ENCODE results near the gene ZDHHC17. TPM values are rescaled to one million over a fixed set of nuclear protein-coding genes. Genes with fewer than 3 reads are reported as not detected.

The ZDHHC17 gene
- total and polyA plus RNA-seq, 4 donors = 60.7 to 201 (median 88.2) TPM

DNA sequence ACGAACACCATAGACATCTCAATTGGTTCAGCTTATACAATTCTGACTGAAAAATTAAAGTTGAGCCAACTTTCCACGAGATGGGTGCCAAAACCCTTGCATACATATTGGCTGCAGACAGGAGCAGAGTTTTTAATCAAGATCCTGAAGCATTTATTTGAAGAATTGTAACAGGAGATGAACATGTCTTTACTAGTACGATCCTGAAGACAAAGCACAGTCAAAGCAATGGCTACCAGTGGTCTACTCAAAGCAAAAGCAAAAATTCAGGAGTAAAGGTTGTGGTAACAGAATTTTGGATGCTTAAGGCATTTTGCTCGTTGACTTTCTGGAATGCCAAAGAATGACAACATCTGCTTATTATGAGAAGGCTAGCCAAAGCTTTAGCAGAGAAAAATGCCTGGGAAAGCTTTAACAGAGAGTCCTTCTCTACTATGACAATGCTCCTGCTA lies 20.7 kb downstream of the ZDHHC17 start:
- no peak overlapping the region for H3K4me3 ChIP-seq (ENCODE audit: low read depth, low read length)
- WGBS (ENCODE audit: insufficient coverage) = 50% methylated on average over 1 of the region's 4 CpGs
- DNase-seq (ENCODE audit: low read depth in 4 of 6, low spot score in 6 of 6) = peak in 2 of 6 donors; percentile 17 to 68
- no peaks in the 10 kb centered on the region for H3K4me1 ChIP-seq (ENCODE audit: control insufficient read depth, insufficient read depth, low read length)
- H3K9me3 ChIP-seq (ENCODE audit: control insufficient read depth, insufficient read depth, low read length) = no peaks in the 10 kb centered on the region
- H3K27ac ChIP-seq (ENCODE audit: low read depth, low read length) = no peak overlapping the region
- no peaks in the 10 kb centered on the region for H3K27me3 ChIP-seq (ENCODE audit: control insufficient read depth, insufficient read depth, low read length)
- H3K36me3 ChIP-seq (ENCODE audit: control insufficient read depth, insufficient read depth, low read length) = no peaks in the 10 kb centered on the region

DNA sequence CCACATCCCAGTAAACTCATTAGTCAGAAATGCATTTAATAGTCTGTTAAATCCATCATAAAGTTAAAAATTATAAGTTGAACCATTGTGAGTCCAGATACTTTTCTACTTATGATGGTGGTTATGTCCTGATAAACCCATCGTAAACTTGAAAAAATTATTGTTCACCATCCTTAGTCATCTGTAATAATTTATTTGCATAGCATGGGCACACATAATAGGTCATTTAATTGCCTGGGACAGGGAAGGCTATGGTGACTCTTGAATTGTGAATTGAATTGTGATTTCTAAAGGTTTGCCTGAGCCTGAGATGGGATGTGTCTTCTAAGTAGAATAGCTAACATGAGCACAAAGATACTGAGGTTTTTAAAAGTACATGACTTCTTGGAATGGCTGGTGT lies 21.5 kb downstream of the ZDHHC17 start:
- Histone ChIP-seq H3K4me3 (ENCODE audit: low read depth, low read length) (no peak overlapping the region), H3K36me3 (ENCODE audit: control insufficient read depth, insufficient read depth, low read length) (no peaks in the 10 kb centered on the region), H3K27ac (ENCODE audit: low read depth, low read length) (no peak overlapping the region), H3K27me3 (ENCODE audit: control insufficient read depth, insufficient read depth, low read length) (no peaks in the 10 kb centered on the region), H3K9me3 (ENCODE audit: control insufficient read depth, insufficient read depth, low read length) (no peaks in the 10 kb centered on the region), H3K4me1 (ENCODE audit: control insufficient read depth, insufficient read depth, low read length) (no peaks in the 10 kb centered on the region)
- DNase-seq (ENCODE audit: low read depth in 4 of 6, low spot score in 6 of 6) = no peak
- WGBS (ENCODE audit: insufficient coverage) = no CpG with 5 or more reads among the region's 1 CpG

DNA sequence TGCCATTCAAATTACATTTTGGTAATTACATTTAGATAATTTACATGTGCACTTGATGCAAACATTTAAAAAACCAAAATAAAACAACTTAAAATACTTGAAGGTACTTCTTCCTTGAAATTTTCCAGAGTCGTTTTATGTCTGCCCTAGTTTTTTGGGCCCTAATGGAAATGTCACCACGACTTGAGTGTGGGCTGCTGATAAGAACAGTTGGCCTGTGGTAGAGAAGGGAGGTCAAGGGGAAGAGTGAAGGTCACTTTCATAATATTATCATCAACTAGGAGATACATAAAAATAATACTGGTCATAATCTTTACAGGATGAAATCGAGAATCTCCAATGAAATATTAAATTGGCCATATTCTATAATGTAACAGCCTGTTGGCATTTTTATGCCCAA lies 23.1 kb downstream of the ZDHHC17 start:
- Histone ChIP-seq H3K4me3 (ENCODE audit: low read depth, low read length) (no peak overlapping the region), H3K27ac (ENCODE audit: low read depth, low read length) (no peak overlapping the region), H3K9me3 (ENCODE audit: control insufficient read depth, insufficient read depth, low read length) (no peaks in the 10 kb centered on the region), H3K36me3 (ENCODE audit: control insufficient read depth, insufficient read depth, low read length) (no peaks in the 10 kb centered on the region), H3K4me1 (ENCODE audit: control insufficient read depth, insufficient read depth, low read length) (no peaks in the 10 kb centered on the region), H3K27me3 (ENCODE audit: control insufficient read depth, insufficient read depth, low read length) (no peaks in the 10 kb centered on the region)
- WGBS (ENCODE audit: insufficient coverage) = no CpG with 5 or more reads among the region's 3 CpGs
- no peak for DNase-seq (ENCODE audit: low read depth in 4 of 6, low spot score in 6 of 6)

DNA sequence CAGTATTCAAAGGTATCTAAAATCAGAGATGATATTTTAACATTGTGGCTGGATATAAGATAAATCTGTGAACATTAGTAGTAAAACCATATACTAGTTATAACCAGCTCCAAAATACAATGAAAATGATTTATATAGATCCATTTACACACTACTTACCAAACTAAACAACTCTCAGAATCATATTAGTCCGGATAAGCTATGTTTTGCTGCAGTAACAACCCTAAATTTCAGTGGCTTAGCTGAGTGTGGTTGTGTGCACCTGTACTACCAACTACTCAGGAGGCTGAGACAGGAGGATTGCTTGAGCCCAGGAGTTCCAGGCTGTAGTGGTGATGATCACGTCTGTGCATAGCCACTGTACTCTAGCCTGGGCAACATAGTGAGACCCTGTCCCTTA lies 23.8 kb downstream of the ZDHHC17 start:
- no peak for DNase-seq (ENCODE audit: low read depth in 4 of 6, low spot score in 6 of 6)
- Histone ChIP-seq H3K9me3 (ENCODE audit: control insufficient read depth, insufficient read depth, low read length) (no peaks in the 10 kb centered on the region), H3K4me3 (ENCODE audit: low read depth, low read length) (no peak overlapping the region), H3K27me3 (ENCODE audit: control insufficient read depth, insufficient read depth, low read length) (no peaks in the 10 kb centered on the region), H3K4me1 (ENCODE audit: control insufficient read depth, insufficient read depth, low read length) (no peaks in the 10 kb centered on the region), H3K27ac (ENCODE audit: low read depth, low read length) (no peak overlapping the region), H3K36me3 (ENCODE audit: control insufficient read depth, insufficient read depth, low read length) (no peaks in the 10 kb centered on the region)
- no CpG with 5 or more reads among the region's 2 CpGs for WGBS (ENCODE audit: insufficient coverage)

DNA sequence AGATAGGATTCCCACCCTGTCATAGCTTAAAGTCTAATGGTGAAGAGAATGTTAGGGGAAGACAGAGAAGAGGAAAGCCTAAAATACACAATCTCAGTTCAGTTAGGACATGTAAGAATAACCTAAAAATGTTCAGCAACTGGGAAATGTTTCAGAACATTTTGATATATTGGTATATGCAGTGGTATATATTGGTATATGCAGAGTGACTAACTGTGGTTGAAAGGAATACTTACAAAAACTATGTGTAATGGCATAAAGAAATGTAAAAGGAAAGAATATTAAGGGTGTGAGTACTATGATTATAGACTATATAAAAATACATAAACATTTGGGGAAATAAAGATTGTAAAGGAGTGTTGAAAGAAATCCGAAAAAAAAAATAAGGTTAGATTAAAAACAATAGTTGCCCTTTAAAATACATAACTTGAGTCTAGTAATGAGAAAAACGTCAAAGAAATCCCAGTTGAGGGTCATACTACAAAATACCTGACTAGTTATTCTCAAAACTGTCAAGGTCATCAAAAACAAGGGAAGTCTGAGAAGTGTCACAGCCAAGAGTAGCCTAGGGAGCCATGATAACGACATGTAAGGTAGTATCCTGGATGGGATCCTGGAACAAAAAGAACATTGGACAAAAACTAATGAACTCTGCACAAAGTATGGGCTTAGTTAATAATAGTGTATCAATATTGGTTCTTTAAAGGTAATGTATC lies 25.6 kb downstream of the ZDHHC17 start:
- Histone ChIP-seq H3K27me3 (ENCODE audit: control insufficient read depth, insufficient read depth, low read length) (no peaks in the 10 kb centered on the region), H3K36me3 (ENCODE audit: control insufficient read depth, insufficient read depth, low read length) (no peaks in the 10 kb centered on the region), H3K4me3 (ENCODE audit: low read depth, low read length) (no peak overlapping the region), H3K27ac (ENCODE audit: low read depth, low read length) (no peak overlapping the region), H3K9me3 (ENCODE audit: control insufficient read depth, insufficient read depth, low read length) (no peaks in the 10 kb centered on the region), H3K4me1 (ENCODE audit: control insufficient read depth, insufficient read depth, low read length) (no peaks in the 10 kb centered on the region)
- DNase-seq (ENCODE audit: low read depth in 4 of 6, low spot score in 6 of 6) = no peak
- 38% methylated on average over 1 of the region's 3 CpGs for WGBS (ENCODE audit: insufficient coverage)

DNA sequence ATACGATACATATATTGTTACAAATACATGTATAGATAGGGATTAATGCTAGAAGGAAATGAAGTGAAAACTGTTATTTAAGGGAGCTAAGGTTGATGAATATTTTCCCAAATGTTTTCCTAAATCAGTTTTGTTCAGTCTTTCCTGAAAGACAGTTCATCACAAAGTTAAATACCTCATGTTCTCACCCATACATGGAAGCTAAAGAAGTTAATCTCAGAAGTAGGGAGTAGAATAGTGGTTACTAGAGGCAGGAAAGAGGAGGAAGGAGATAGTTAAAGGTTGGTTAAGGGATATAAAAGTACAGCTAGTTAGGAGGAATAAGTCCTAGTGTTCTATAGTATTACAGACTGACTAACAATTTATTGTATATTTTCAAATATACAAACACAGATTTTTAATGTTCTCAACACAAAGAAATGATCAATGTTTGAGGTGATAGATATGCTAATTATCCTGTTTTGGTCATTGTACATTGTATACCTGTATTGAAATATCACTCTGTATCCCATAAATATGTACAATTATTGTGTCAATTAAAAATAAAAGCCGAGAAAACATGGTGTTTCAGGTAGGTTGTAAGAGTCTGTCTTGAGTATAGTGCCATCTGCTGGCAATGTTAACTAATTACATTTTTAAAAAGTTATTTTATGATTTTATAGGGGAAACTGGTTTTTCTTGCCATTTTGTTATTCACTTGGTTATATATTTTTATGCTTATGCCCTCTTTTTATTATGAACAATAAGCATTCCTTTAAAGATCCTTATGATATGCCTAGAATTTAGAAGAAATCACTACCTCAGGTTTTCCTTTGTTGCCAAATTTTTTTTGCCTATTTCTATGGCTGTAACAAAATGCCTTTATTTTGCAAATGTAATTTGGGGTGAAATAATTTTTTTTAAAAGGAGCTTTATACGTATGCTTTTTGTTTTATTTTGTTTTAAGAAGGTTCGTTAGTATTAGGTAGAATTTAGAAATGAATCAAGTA lies 26.9 kb downstream of the ZDHHC17 start:
- Histone ChIP-seq H3K4me3 (ENCODE audit: low read depth, low read length) (no peak overlapping the region), H3K4me1 (ENCODE audit: control insufficient read depth, insufficient read depth, low read length) (no peaks in the 10 kb centered on the region), H3K27ac (ENCODE audit: low read depth, low read length) (no peak overlapping the region), H3K27me3 (ENCODE audit: control insufficient read depth, insufficient read depth, low read length) (no peaks in the 10 kb centered on the region), H3K9me3 (ENCODE audit: control insufficient read depth, insufficient read depth, low read length) (no peaks in the 10 kb centered on the region), H3K36me3 (ENCODE audit: control insufficient read depth, insufficient read depth, low read length) (no peaks in the 10 kb centered on the region)
- DNase-seq (ENCODE audit: low read depth in 4 of 6, low spot score in 6 of 6) = peak in 3 of 6 donors; percentile 16 to 67 (median 17)
- no CpG with 5 or more reads among the region's 4 CpGs for WGBS (ENCODE audit: insufficient coverage)

DNA sequence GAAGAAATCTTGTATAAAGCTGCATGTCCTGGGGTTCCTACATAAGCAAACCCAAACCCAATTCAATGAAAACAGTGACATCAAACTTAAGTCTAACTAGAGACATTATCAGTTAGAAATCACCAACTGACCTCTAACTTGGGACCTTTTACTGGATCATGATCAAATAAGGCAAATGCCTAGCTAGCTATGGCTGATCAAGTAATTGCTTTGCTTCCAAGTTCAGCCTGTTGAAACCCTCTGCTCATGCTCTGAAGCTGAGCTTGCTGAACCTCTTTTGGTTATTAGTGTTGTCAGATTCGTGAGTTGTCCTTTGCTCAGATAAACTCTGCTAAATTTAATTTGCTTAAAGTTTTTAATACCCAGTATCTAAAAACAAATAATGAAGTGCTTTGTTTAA lies 28.9 kb downstream of the ZDHHC17 start:
- DNase-seq (ENCODE audit: low read depth in 4 of 6, low spot score in 6 of 6) = no peak
- no CpG with 5 or more reads among the region's 1 CpG for WGBS (ENCODE audit: insufficient coverage)
- H3K9me3 ChIP-seq (ENCODE audit: control insufficient read depth, insufficient read depth, low read length) = no peaks in the 10 kb centered on the region

DNA sequence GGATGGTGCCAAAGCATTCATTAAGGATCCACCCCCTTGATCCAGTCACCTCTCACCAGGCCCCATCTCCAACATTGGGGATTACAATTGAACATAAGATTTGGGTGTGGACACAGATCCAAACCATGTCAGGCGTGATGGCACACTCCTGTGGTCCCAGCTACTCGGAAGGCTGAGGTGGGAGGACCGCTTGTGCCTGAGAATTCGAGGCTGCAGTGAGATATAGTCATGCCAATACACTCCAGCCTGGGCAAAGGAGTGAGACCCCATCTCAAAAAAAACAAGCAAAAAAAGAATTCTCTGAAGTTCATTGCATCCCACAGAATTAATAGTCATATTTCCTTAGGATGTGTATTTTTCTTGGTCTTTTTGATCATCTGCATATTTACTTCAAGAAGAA lies 34.9 kb downstream of the ZDHHC17 start:
- H3K27ac ChIP-seq (ENCODE audit: low read depth, low read length) = no peak overlapping the region
- no peaks in the 10 kb centered on the region for H3K27me3 ChIP-seq (ENCODE audit: control insufficient read depth, insufficient read depth, low read length)
- no peaks in the 10 kb centered on the region for H3K4me1 ChIP-seq (ENCODE audit: control insufficient read depth, insufficient read depth, low read length)
- no peaks in the 10 kb centered on the region for H3K9me3 ChIP-seq (ENCODE audit: control insufficient read depth, insufficient read depth, low read length)
- DNase-seq (ENCODE audit: low read depth in 4 of 6, low spot score in 6 of 6) = no peak
- 93% methylated on average over 4 of the region's 4 CpGs for WGBS (ENCODE audit: insufficient coverage)
- H3K4me3 ChIP-seq (ENCODE audit: low read depth, low read length) = no peak overlapping the region
- peaks cover 3% of the 10 kb centered on the region for H3K36me3 ChIP-seq (ENCODE audit: control insufficient read depth, insufficient read depth, low read length)

More for the DNA sequence above, 28.9 kb downstream of the ZDHHC17 start:
- no peak overlapping the region for H3K4me3 ChIP-seq (ENCODE audit: low read depth, low read length)
- no peaks in the 10 kb centered on the region for H3K27me3 ChIP-seq (ENCODE audit: control insufficient read depth, insufficient read depth, low read length)
- no peak overlapping the region for H3K27ac ChIP-seq (ENCODE audit: low read depth, low read length)
- no peaks in the 10 kb centered on the region for H3K4me1 ChIP-seq (ENCODE audit: control insufficient read depth, insufficient read depth, low read length)
- H3K36me3 ChIP-seq (ENCODE audit: control insufficient read depth, insufficient read depth, low read length) = no peaks in the 10 kb centered on the region

DNA sequence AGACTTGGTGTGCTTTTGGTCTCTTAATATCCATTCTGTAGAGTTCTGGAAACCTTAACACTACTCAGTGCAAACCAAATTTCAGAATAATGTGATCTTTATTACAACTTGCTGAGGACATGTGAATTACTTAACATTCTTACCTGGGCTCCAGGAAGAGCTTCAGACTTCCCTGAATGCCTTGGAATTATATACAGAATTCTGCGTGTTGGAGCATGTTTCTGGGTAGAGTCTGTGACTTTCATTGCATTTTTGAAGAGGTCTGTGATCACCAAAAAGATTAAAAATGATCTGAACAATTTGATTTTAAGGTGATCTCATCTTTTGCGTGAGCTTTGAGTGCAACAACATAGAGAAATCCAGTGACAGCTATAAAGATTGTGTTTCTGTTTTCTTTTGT lies 35.4 kb downstream of the ZDHHC17 start:
- Histone ChIP-seq H3K4me1 (ENCODE audit: control insufficient read depth, insufficient read depth, low read length) (no peaks in the 10 kb centered on the region), H3K27ac (ENCODE audit: low read depth, low read length) (no peak overlapping the region), H3K4me3 (ENCODE audit: low read depth, low read length) (no peak overlapping the region), H3K9me3 (ENCODE audit: control insufficient read depth, insufficient read depth, low read length) (no peaks in the 10 kb centered on the region), H3K27me3 (ENCODE audit: control insufficient read depth, insufficient read depth, low read length) (no peaks in the 10 kb centered on the region), H3K36me3 (ENCODE audit: control insufficient read depth, insufficient read depth, low read length) (peaks cover 3% of the 10 kb centered on the region)
- WGBS (ENCODE audit: insufficient coverage) = 100% methylated on average over 1 of the region's 2 CpGs
- DNase-seq (ENCODE audit: low read depth in 4 of 6, low spot score in 6 of 6) = no peak
